Pancreas (tissue), 10 donors: ENCODE measurements around the gene DPF3. TPM values are rescaled to one million over a fixed set of nuclear protein-coding genes. Genes with fewer than 3 reads are reported as not detected.
"Not testable (repeated sequence)": the region's sequence is repeated elsewhere in the genome, so short reads cannot be mapped to it uniquely, and the experiment has no call there.

ENCODE experiments used
- ATAC-seq, 4 donors: fragments of 200-7000 bp; cut with Tn5 transposase; one replicate each; pipeline versions ENCODE4 v1.8.0 to v1.9.1; 2020; ENCODE audit warnings: mild to moderate bottlenecking in 4 of 4, moderate library complexity in 4 of 4
- DNase-seq, 6 donors: peaks; one replicate each; pipeline ENCODE4 v3.0.0-alpha.2; 2020
- FAIRE-seq: peaks from 2 replicates; lab custom pipeline; 2012; peaks lifted over from hg19 to GRCh38; lab: Jason Lieb, UNC
- H3K27ac ChIP-seq, 4 donors: fragments of 200-600 bp; sonication (generic); 1 replicate in 3 of 4; 2 replicates in 1 of 4; pipeline versions ENCODE4 v1.5.0 to v1.8.0; 2020
- H3K27me3 ChIP-seq, 4 donors: fragments of 200-600 bp; one replicate each; pipeline ENCODE4 v1.8.0; 2021
- H3K36me3 ChIP-seq, 3 donors: fragments of 200-600 bp; sonication (generic) in 1 of 3; one replicate each; pipeline versions ENCODE4 v1.5.0 to v1.8.0; 2020 to 2021
- H3K4me1 ChIP-seq, 3 donors: fragments of 200-600 bp; one replicate each; pipeline ENCODE4 v1.8.0; 2021
- H3K4me3 ChIP-seq, 4 donors: fragments of 200-600 bp; sonication (generic) in 2 of 4; one replicate each; pipeline versions ENCODE4 v1.5.0 to v1.8.0; 2020 to 2021
- H3K9me3 ChIP-seq, 4 donors: fragments of 200-600 bp; one replicate each; pipeline ENCODE4 v1.8.0; 2021
- WGBS, 2 donors: extraction: QIAGEN DNeasy Blood & Tissue Kit; methylation state at CpG; one replicate each; pipeline ENCODE4 v1.1.7; 2013; 5-methylcytosine and 5-hydroxymethylcytosine counted together
- intact Hi-C, 3 donors: fragments of 100-400 bp; cut with DNase I; formaldehyde crosslinking; loops; one replicate each; pipeline versions ENCODE4 v1.11.1 to v1.14.2; 2022
- polyA plus RNA-seq, 2 donors: library from polyadenylated mRNA; stranded (reverse); fragments of 200-250 nt; gene quantifications; one replicate each; pipeline ENCODE4 v1.2.3, GENCODE V29; 2013
- total RNA-seq, 6 donors: library from RNA; stranded (reverse); fragmentation: NEBNext Ultra II Directional in 4 of 6; extraction: Animal tissue kit (Norgen Biotek cat#: 25700) in 4 of 6; gene quantifications; one replicate each; pipeline versions ENCODE4 v1.2.1 to v1.2.4, GENCODE V29; 2021 to 2023
- TF ChIP-seq, protein P1 (sequence below), 4 donors: fragments of 200-600 bp; sonication (generic) in 3 of 4; IDR thresholded peaks; one replicate each; pipeline versions ENCODE4 v1.5.0 to v1.8.0; 2021; ENCODE audit warnings: antibody characterized with exemption in 4 of 4
- donor health status: healthy with polysubstance abuse.
- donor health status: DM: no; HTN: no; CAD: no; lungs with moderate emphysema.
- donor health status: DM: no; HTN: no; CAD: no.
- donor health status: control.
- donor health status: control.
- donor health status: Bipolar disorder and iron deficiency.
- donor health status: DM: yes; HTN: yes; CAD: no.
- donor health status: DM: no; HTN: no; CAD: no.
- donor health status: DM: no; HTN: no; CAD: no.
- donor health status: DM: yes; HTN: yes; CAD: no.

The DPF3 gene
- total and polyA plus RNA-seq, 8 donors = 0.14 to 1.3 (median 0.86) TPM

GRCh38 chr14:72876710-72877063 is 17.2 kb downstream of the DPF3 start:
- FAIRE-seq (no peak), DNase-seq (no peak), ATAC-seq (no peak)
- no peaks in the 10 kb centered on the region for H3K27me3 ChIP-seq
- H3K9me3 ChIP-seq = no peaks in the 10 kb centered on the region
- no peaks in the 10 kb centered on the region for H3K36me3 ChIP-seq
- no peak overlapping the region for H3K27ac ChIP-seq
- H3K4me1 ChIP-seq = no peaks in the 10 kb centered on the region
- 47 to 58% methylated on average over 4 of the region's 4 CpGs for WGBS, 2 donors
- intact Hi-C loops = no loop called here
- H3K4me3 ChIP-seq = no peak overlapping the region
- TF ChIP-seq, protein P1, sequence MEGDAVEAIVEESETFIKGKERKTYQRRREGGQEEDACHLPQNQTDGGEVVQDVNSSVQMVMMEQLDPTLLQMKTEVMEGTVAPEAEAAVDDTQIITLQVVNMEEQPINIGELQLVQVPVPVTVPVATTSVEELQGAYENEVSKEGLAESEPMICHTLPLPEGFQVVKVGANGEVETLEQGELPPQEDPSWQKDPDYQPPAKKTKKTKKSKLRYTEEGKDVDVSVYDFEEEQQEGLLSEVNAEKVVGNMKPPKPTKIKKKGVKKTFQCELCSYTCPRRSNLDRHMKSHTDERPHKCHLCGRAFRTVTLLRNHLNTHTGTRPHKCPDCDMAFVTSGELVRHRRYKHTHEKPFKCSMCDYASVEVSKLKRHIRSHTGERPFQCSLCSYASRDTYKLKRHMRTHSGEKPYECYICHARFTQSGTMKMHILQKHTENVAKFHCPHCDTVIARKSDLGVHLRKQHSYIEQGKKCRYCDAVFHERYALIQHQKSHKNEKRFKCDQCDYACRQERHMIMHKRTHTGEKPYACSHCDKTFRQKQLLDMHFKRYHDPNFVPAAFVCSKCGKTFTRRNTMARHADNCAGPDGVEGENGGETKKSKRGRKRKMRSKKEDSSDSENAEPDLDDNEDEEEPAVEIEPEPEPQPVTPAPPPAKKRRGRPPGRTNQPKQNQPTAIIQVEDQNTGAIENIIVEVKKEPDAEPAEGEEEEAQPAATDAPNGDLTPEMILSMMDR (IDR thresholded peaks at IDR 0.05) = no peak

DNA sequence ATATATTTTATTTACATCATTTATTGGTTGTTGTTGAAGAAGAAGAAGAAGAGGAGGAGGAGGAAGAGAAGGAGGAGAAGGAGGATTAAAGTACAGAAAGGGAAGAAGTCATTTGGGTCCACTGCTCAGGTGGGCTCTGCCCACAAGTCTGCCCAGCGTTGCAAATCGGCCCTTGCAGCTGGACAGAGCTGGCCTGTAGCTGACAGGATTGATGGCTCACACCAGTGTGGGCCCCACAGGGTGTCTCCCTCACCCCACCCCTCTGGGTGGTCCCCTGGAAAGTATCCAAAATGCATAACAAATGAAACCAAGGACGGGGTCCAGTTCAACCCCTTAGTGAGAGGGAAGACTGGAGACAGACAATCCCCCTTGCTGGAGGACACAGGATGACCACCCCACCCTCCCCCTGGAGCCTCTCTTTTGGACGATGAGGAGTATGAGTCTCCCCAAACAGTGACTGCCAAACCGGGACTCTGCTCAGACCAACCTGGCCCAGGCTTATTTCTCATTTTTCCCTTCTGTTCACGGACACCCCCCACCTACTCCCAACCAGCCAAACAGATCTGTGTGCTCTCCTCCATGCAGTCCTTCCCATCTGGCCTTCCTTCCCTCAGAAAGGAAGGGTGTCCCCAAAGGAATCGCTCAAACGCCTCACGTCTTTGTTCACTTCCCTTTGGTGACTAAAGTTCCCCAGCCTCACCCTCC is 17.7 kb downstream of the DPF3 start:
- H3K27ac ChIP-seq = no peak overlapping the region
- DNase-seq = no peak
- no peaks in the 10 kb centered on the region for H3K9me3 ChIP-seq
- ATAC-seq = no peak
- no peak overlapping the region for H3K4me3 ChIP-seq
- H3K4me1 ChIP-seq = no peaks in the 10 kb centered on the region
- no peaks in the 10 kb centered on the region for H3K36me3 ChIP-seq
- intact Hi-C loops = no loop called here
- no peak for FAIRE-seq
- TF ChIP-seq, protein P1 (IDR thresholded peaks at IDR 0.05) = no peak
- WGBS, 2 donors = 72 to 75% methylated on average over 9 of the region's 9 CpGs
- no peaks in the 10 kb centered on the region for H3K27me3 ChIP-seq

- H3K27ac ChIP-seq, DNase-seq, FAIRE-seq, H3K27me3 ChIP-seq, ATAC-seq, intact Hi-C loops, H3K9me3 ChIP-seq, H3K4me1 ChIP-seq, H3K36me3 ChIP-seq, H3K4me3 ChIP-seq: not testable (repeated sequence)
- WGBS, 2 donors = 87 to 91% methylated on average over 4 of the region's 4 CpGs
Measured at GRCh38 chr14:72870878-72871277, 23.0 kb downstream of the DPF3 start.

- Histone ChIP-seq H3K4me1 (no peaks in the 10 kb centered on the region), H3K9me3 (no peaks in the 10 kb centered on the region), H3K27ac (no peak overlapping the region), H3K4me3 (no peak overlapping the region), H3K36me3 (no peaks in the 10 kb centered on the region), H3K27me3 (no peaks in the 10 kb centered on the region)
- WGBS, 2 donors = 73 to 81% methylated on average over 8 of the region's 8 CpGs
- DNase-seq = no peak
- intact Hi-C loops = no loop called here
- TF ChIP-seq, protein P1 (IDR thresholded peaks at IDR 0.05) = no peak
- no peak for ATAC-seq
- no peak for FAIRE-seq
Measured at GRCh38 chr14:72869407-72870329, 24.2 kb downstream of the DPF3 start.

DNA sequence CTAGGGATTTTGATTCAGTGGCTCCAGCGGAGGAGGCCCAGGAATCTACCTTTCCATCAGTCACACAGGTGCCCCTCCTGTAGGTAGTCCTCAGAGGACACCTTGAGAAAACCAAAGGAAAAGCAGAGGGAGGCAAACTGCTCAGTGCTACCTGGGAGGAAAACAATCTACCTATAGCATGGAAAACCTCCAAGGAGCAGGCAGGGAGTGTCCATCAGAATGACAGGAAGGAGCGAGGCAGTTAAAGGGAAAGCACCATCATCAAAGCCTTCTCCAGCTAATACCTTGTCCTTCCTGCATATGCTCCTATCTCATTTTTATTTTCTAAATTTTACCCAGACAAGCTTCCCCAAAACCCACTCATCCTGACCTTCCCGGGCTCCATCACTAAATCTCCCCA is 25.4 kb downstream of the DPF3 start:
- Histone ChIP-seq H3K27ac (no peak overlapping the region), H3K27me3 (no peaks in the 10 kb centered on the region), H3K4me3 (no peak overlapping the region), H3K36me3 (no peaks in the 10 kb centered on the region), H3K9me3 (no peaks in the 10 kb centered on the region), H3K4me1 (no peaks in the 10 kb centered on the region)
- intact Hi-C loops = no loop called here
- ATAC-seq (no peak), DNase-seq (no peak), FAIRE-seq (no peak)
- TF ChIP-seq, protein P1 (IDR thresholded peaks at IDR 0.05) = no peak
- WGBS, 2 donors = 86 to 96% methylated on average over 3 of the region's 3 CpGs
